Peyer's patch (tissue), 4 donors: ENCODE data around the gene SERTAD4. TPM values are rescaled to one million over a fixed set of nuclear protein-coding genes. Genes with fewer than 3 reads are reported as not detected.
A peak's percentile ranks its signal among the peaks of the same experiment; 100 is the strongest.
"Not testable (repeated sequence)": the region's sequence is repeated elsewhere in the genome, so short reads cannot be mapped to it uniquely, and the experiment has no call there.

ENCODE experiments used
- DNase-seq, 3 donors: peaks; one replicate each; pipeline ENCODE4 v3.0.0-alpha.2; 2017 to 2019
- H3K27ac ChIP-seq, 4 donors: fragments of 200-600 bp; sonication (generic); one replicate each; pipeline ENCODE4 v1.5.1; 2016 to 2019
- H3K27me3 ChIP-seq, 2 donors: fragments of 200-600 bp; sonication (generic); one replicate each; pipeline ENCODE4 v1.5.1; 2019
- H3K36me3 ChIP-seq, 3 donors: fragments of 200-600 bp; sonication (generic); one replicate each; pipeline ENCODE4 v1.5.1; 2016 to 2019
- H3K4me1 ChIP-seq, 4 donors: fragments of 200-600 bp; sonication (generic); one replicate each; pipeline ENCODE4 v1.5.1; 2016 to 2019
- H3K4me3 ChIP-seq, 4 donors: fragments of 200-600 bp; sonication (generic); 1 replicate in 3 of 4; 2 replicates in 1 of 4; pipeline ENCODE4 v1.5.1; 2016 to 2019; ENCODE audit warnings: mild to moderate bottlenecking in 1 of 4
- H3K9me3 ChIP-seq, 4 donors: fragments of 200-600 bp; sonication (generic); one replicate each; pipeline ENCODE4 v1.5.1; 2016 to 2019; ENCODE audit warnings: mild to moderate bottlenecking in 1 of 4
- POLR2A ChIP-seq, 2 donors: fragments of 450-650 bp; IDR thresholded peaks; one replicate each; pipeline ENCODE4 v1.5.1; 2017; ENCODE audit warnings: antibody characterized with exemption in 2 of 2, mild to moderate bottlenecking in 2 of 2, moderate library complexity in 2 of 2
- total RNA-seq, 4 donors: library from RNA; depleted of rRNA; stranded (reverse); fragments of >200 nt; gene quantifications; one replicate each; pipeline ENCODE4 v1.1.0, GENCODE V29; 2016
- TF ChIP-seq, protein P1 (sequence below), 6 experiments: fragments of 450-650 bp in 4 of 6; fragments of 200-600 bp in 2 of 6; sonication (generic) in 1 of 6; IDR thresholded peaks; one replicate each; pipeline ENCODE4 v1.5.1; 2017 to 2019; ENCODE audit warnings: antibody characterized with exemption in 6 of 6, mild to moderate bottlenecking in 3 of 6, moderate library complexity in 1 of 6

The SERTAD4 gene
- total RNA-seq, result 1 to 10 TPM in 3 of 4 donors, under 1 TPM in 1; 0.18 to 1.7 (median 1.3) TPM

DNA sequence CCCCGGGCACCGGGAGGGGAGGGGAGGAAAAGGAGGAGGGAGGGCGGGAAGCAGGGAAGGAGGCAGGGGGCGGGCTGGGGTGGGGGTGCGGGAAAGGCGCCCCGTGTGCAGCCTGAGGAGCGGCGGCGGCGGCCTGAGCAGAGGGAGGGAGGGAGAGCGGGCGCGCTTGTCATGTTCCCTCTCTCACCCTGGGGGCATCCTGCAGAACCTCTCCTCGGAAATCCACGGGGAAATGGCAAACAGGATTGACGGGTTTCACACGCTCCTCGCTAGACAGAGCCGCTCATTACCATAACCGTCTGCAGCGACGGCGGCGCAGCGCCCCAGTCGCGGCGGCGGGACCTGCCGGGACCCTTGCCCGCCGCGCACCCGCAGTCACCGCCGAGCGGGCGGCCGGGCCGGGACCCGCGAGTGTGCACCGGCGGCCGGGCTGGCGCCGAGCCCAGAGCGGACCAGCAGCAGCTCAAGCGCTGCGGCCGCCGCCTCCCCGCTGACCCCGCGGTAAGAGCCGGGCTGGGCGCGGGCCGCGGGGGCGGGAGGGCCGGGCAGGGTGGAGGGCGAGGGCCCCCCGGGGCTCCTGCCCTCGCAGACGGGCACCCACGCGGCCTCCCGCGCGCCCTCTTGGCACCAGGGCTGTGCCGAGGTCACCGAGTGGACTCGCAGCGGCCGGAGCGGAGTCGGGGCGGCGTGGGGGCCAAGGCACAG lies at the start of gene SERTAD4:
SERTAD4 (plus strand) TSS at position 286 of the 705 bp plus-strand sequence. CDS start 5,165 bp downstream, outside the sequence.
- Histone ChIP-seq H3K36me3 (no peaks in the 10 kb centered on the region), H3K9me3 (no peaks in the 10 kb centered on the region), H3K4me1 (peaks cover 4 to 36% (median 12%) of the 10 kb centered on the region in 4 donors), H3K4me3 (peak within 1 kb of the TSS; percentile 35 to 65 (median 51)), H3K27me3 (peaks cover 0 to 7% of the 10 kb centered on the region in 2 donors), H3K27ac (peak within 1 kb of the TSS; percentile 15 to 84 (median 62))
- no peak for DNase-seq
- no peak for TF ChIP-seq POLR2A (IDR thresholded peaks at IDR 0.05)
- TF ChIP-seq, protein P1, sequence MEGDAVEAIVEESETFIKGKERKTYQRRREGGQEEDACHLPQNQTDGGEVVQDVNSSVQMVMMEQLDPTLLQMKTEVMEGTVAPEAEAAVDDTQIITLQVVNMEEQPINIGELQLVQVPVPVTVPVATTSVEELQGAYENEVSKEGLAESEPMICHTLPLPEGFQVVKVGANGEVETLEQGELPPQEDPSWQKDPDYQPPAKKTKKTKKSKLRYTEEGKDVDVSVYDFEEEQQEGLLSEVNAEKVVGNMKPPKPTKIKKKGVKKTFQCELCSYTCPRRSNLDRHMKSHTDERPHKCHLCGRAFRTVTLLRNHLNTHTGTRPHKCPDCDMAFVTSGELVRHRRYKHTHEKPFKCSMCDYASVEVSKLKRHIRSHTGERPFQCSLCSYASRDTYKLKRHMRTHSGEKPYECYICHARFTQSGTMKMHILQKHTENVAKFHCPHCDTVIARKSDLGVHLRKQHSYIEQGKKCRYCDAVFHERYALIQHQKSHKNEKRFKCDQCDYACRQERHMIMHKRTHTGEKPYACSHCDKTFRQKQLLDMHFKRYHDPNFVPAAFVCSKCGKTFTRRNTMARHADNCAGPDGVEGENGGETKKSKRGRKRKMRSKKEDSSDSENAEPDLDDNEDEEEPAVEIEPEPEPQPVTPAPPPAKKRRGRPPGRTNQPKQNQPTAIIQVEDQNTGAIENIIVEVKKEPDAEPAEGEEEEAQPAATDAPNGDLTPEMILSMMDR (IDR thresholded peaks at IDR 0.05), result no peak

GRCh38 chr1:210185063-210185462 lies 47.5 kb upstream of the SERTAD4 start:
- no peak for DNase-seq
- Histone ChIP-seq H3K4me1 (no peaks in the 10 kb centered on the region), H3K27ac (no peak overlapping the region), H3K36me3 (no peaks in the 10 kb centered on the region), H3K4me3 (no peak overlapping the region), H3K27me3 (no peaks in the 10 kb centered on the region), H3K9me3 (no peaks in the 10 kb centered on the region)
- no peak for TF ChIP-seq POLR2A (IDR thresholded peaks at IDR 0.05)
- TF ChIP-seq, protein P1 (IDR thresholded peaks at IDR 0.05), result no peak

- H3K36me3 ChIP-seq, H3K4me3 ChIP-seq, H3K4me1 ChIP-seq, H3K27ac ChIP-seq, DNase-seq, H3K27me3 ChIP-seq, H3K9me3 ChIP-seq: not testable (repeated sequence)
Observed at GRCh38 chr1:210187849-210188606, 44.6 kb upstream of the SERTAD4 start.

- H3K4me1 ChIP-seq, result no peaks in the 10 kb centered on the region
- TF ChIP-seq, protein P1 (IDR thresholded peaks at IDR 0.05), result no peak
- H3K27me3 ChIP-seq, result no peaks in the 10 kb centered on the region
- no peak overlapping the region for H3K27ac ChIP-seq
- DNase-seq, result no peak
- H3K36me3 ChIP-seq, result no peaks in the 10 kb centered on the region
- H3K4me3 ChIP-seq, result no peak overlapping the region
- H3K9me3 ChIP-seq, result no peaks in the 10 kb centered on the region
Observed at GRCh38 chr1:210189426-210189825, 43.2 kb upstream of the SERTAD4 start.

GRCh38 chr1:210195635-210196160 lies 36.9 kb upstream of the SERTAD4 start:
- no peak for DNase-seq
- no peaks in the 10 kb centered on the region for H3K36me3 ChIP-seq
- H3K4me3 ChIP-seq, result no peak overlapping the region
- no peak for TF ChIP-seq POLR2A (IDR thresholded peaks at IDR 0.05)
- TF ChIP-seq, protein P1 (IDR thresholded peaks at IDR 0.05), result no peak
- H3K27ac ChIP-seq, result no peak overlapping the region
- H3K9me3 ChIP-seq, result peaks cover 0 to 13% (median 2%) of the 10 kb centered on the region in 4 donors
- no peaks in the 10 kb centered on the region for H3K27me3 ChIP-seq
- no peaks in the 10 kb centered on the region for H3K4me1 ChIP-seq

GRCh38 chr1:210196266-210196665 lies 36.3 kb upstream of the SERTAD4 start:
- H3K27ac ChIP-seq, H3K36me3 ChIP-seq, H3K4me3 ChIP-seq, H3K4me1 ChIP-seq, H3K27me3 ChIP-seq, DNase-seq: not testable (repeated sequence)
- H3K9me3 ChIP-seq, result peaks cover 0 to 13% (median 2%) of the 10 kb centered on the region in 4 donors
